CD4-positive, alpha-beta memory T cell (primary cell): ENCODE data around the gene HS1BP3. TPM values are rescaled to one million over a fixed set of nuclear protein-coding genes. Genes with fewer than 3 reads are reported as not detected.

Experiments used
- CTCF ChIA-PET: fragments of 350-600 bp; sonication (Branson Sonifier 250); formaldehyde crosslinking; loops from one replicate; lab custom pipeline; 2021; ENCODE audit warnings: inconsistent platforms; ENCODE audit not compliant: partially characterized antibody; lab: Charles Lee
- POLR2A ChIA-PET: fragments of 350-600 bp; sonication (Branson Sonifier 250); formaldehyde crosslinking; loops from one replicate; lab custom pipeline; 2021; ENCODE audit not compliant: partially characterized antibody; lab: Charles Lee
- DNase-seq, 5 donors: peaks; one replicate each; pipeline versions ENCODE4 v3.0.0 to v3.0.0-alpha.2; 2020 to 2022; ENCODE audit warnings: mixed read lengths in 1 of 5
- H3K27ac ChIP-seq: one replicate; pipeline ENCODE4 v1.7.0; 2013; ENCODE audit warnings: low read depth, low read length
- H3K27me3 ChIP-seq: 2 replicates; pipeline ENCODE4 v1.7.0; 2013; ENCODE audit warnings: mild to moderate bottlenecking, low read length, moderate library complexity; ENCODE audit not compliant: insufficient read depth
- H3K36me3 ChIP-seq: 2 replicates; pipeline ENCODE4 v1.7.0; 2013; ENCODE audit warnings: mild to moderate bottlenecking, low read length, moderate library complexity; ENCODE audit not compliant: insufficient read depth
- H3K4me1 ChIP-seq: 2 replicates; pipeline ENCODE4 v1.7.0; 2013; ENCODE audit warnings: mild to moderate bottlenecking, low read length, moderate library complexity; ENCODE audit not compliant: insufficient read depth
- H3K4me3 ChIP-seq, 2 donors: one replicate each; pipeline ENCODE4 v1.7.0; 2013; ENCODE audit warnings: low read length in 2 of 2, mild to moderate bottlenecking in 1 of 2
- H3K9me3 ChIP-seq, 2 donors: one replicate each; pipeline ENCODE4 v1.7.0; 2013; ENCODE audit warnings: low read length in 2 of 2, control low read depth in 1 of 2; ENCODE audit not compliant: control insufficient read depth in 1 of 2
- H3K27ac Mint-ChIP-seq, 7 donors: one replicate each; pipeline ENCODE4 v1.8.0; 2020 to 2021; ENCODE audit warnings: mixed read lengths in 7 of 7, mild to moderate bottlenecking in 6 of 7, inconsistent platforms in 3 of 7, moderate library complexity in 3 of 7
- H3K27me3 Mint-ChIP-seq, 2 donors: one replicate each; pipeline ENCODE4 v1.8.0; 2020 to 2021; ENCODE audit warnings: mixed read lengths in 2 of 2
- H3K36me3 Mint-ChIP-seq, 2 donors: one replicate each; pipeline ENCODE4 v1.8.0; 2020 to 2021; ENCODE audit warnings: mixed read lengths in 2 of 2, inconsistent platforms in 1 of 2, mild to moderate bottlenecking in 1 of 2
- H3K4me1 Mint-ChIP-seq, 4 donors: one replicate each; pipeline ENCODE4 v1.8.0; 2020 to 2021; ENCODE audit warnings: mixed read lengths in 4 of 4, mild to moderate bottlenecking in 1 of 4
- H3K4me3 Mint-ChIP-seq, 8 donors: one replicate each; pipeline ENCODE4 v1.8.0; 2020 to 2021; ENCODE audit warnings: mixed read lengths in 8 of 8, mild to moderate bottlenecking in 7 of 8, moderate library complexity in 6 of 8, inconsistent platforms in 3 of 8
- H3K9me3 Mint-ChIP-seq, 8 donors: one replicate each; pipeline ENCODE4 v1.8.0; 2020 to 2021; ENCODE audit warnings: mixed read lengths in 8 of 8, mild to moderate bottlenecking in 5 of 8, inconsistent platforms in 3 of 8, moderate library complexity in 1 of 8
- intact Hi-C: fragments of 100-400 bp; cut with micrococcal nuclease; formaldehyde crosslinking; loops from one replicate; pipeline ENCODE4 v1.15.1; 2023
- polyA plus RNA-seq, 2 donors: library from polyadenylated mRNA; unstranded; fragments of 300-500 nt; fragmentation: Illumina TruSeq; gene quantifications; one replicate each; pipeline ENCODE4 v1.2.3, GENCODE V29; 2021
- total RNA-seq, 2 experiments: library from RNA; stranded (reverse); gene quantifications; one replicate each; pipeline ENCODE4 v1.2.3, GENCODE V29; 2021

The HS1BP3 gene
- total and polyA plus RNA-seq, 4 experiments from 2014 or later, result 16.7 to 20.1 (median 18.8) TPM

DNA sequence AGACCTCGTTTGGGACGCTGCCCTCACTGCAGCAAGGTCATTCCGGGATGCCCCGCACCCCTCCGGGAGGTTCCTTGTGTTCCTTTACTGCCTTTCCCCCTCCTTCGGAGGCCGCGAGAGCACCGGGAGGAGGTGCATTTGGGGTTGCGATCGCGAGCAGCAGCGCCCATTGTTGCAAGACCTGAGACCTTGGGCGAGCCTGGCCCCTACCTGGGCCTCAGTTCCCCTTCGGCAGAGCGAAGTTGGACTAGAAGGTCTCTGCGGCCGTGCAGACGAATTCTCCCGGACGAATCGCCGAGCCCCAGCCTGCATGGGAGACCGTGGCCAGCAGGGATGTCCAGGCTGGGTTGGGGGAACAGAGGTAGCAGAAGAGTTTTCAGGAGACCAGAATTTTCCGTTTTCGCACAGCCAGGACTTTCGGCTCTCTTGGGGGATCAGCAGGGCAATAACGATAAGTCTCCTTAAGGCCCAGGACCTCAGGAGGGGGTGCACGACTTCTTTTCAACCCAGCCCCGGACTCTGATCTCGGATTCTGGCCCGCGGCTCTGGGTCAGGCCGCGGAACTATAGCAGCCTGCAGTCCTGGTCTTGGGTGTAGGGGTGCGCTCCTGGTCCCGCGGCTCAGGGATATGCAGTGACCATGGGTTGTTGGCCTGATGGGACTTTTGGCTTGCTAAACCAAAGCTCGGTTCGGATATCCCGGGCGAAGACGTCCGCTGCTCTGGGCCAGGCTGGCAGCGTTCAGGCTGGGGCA is 18.8 kb upstream of the HS1BP3 start:
- POLR2A ChIA-PET, result interaction anchor here (1.2 kb wide), 1 partner anchor 19 kb away, joined by 3 read pairs; the partner anchor contains the start of gene HS1BP3
- H3K4me3 Mint-ChIP-seq, result peak overlapping the region in 7 of 8 donors; percentile 18 to 62 (median 33)
- Histone ChIP-seq H3K27ac (no peak overlapping the region), H3K36me3 (no peaks in the 10 kb centered on the region), H3K4me1 (peaks cover 24% of the 10 kb centered on the region), H3K4me3 (no peak overlapping the region), H3K27me3 (peaks cover 34% of the 10 kb centered on the region), H3K9me3 (no peaks in the 10 kb centered on the region)
- peaks cover 6 to 36% (median 19%) of the 10 kb centered on the region in 4 donors for H3K4me1 Mint-ChIP-seq
- no peaks in the 10 kb centered on the region for H3K36me3 Mint-ChIP-seq
- DNase-seq, result no peak
- peaks cover 21 to 48% of the 10 kb centered on the region in 2 donors for H3K27me3 Mint-ChIP-seq
- peak overlapping the region in 1 of 7 donors; percentile 31 for H3K27ac Mint-ChIP-seq
- intact Hi-C loops, result no loop called here
- H3K9me3 Mint-ChIP-seq, result peaks cover 0 to 2% (median 0%) of the 10 kb centered on the region in 8 donors
- CTCF ChIA-PET, result interaction anchor here (11.2 kb wide), 1 partner anchor 8 kb away, joined by 73 read pairs; no protein-coding TSS in a partner anchor

DNA sequence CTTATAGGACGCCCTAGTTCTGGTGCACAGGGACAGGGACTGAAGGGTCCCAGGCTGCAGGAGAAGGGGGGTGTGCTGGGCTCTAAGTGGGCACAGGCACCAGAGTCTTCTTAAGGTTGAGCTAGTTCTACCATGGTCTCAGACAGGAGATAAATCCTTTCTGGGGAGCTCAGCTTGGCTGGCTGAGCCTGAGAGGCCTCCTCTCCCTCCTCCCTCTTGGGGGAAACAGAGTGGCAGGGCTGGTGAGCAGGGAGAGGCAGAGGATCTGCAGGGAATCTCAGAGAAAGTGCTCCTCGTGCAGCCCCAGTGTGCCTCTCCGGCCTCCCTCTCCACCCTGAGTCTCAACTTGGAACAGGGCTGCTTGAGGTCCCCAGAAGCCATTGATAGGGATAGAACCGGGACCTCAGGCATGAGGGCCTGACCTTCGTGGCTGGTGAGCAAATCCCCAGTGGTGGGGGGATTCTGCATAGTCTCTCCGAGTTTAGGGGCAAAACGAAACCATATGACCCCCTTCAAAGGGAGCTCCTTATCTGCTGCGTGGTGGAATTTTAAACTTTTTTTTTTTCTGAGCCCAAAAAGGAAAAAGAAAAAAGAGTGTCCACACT is 18.1 kb upstream of the HS1BP3 start:
- peaks cover 24% of the 10 kb centered on the region for H3K4me1 ChIP-seq
- H3K27me3 ChIP-seq, result peaks cover 41% of the 10 kb centered on the region
- no peak for DNase-seq
- no peak overlapping the region for H3K27ac ChIP-seq
- POLR2A ChIA-PET, result no interaction called here
- H3K36me3 ChIP-seq, result no peaks in the 10 kb centered on the region
- H3K27me3 Mint-ChIP-seq, result peaks cover 29 to 51% of the 10 kb centered on the region in 2 donors
- H3K9me3 Mint-ChIP-seq, result peaks cover 0 to 2% (median 0%) of the 10 kb centered on the region in 8 donors
- CTCF ChIA-PET, result interaction anchor here (11.2 kb wide), 1 partner anchor 8 kb away, joined by 73 read pairs; no protein-coding TSS in a partner anchor
- no peak overlapping the region for H3K4me3 ChIP-seq
- H3K9me3 ChIP-seq, result no peaks in the 10 kb centered on the region
- no peaks in the 10 kb centered on the region for H3K36me3 Mint-ChIP-seq
- peak overlapping the region in 6 of 8 donors; percentile 13 to 62 (median 24) for H3K4me3 Mint-ChIP-seq
- H3K4me1 Mint-ChIP-seq, result peaks cover 6 to 36% (median 19%) of the 10 kb centered on the region in 4 donors
- intact Hi-C loops, result no loop called here
- no peak overlapping the region for H3K27ac Mint-ChIP-seq

DNA sequence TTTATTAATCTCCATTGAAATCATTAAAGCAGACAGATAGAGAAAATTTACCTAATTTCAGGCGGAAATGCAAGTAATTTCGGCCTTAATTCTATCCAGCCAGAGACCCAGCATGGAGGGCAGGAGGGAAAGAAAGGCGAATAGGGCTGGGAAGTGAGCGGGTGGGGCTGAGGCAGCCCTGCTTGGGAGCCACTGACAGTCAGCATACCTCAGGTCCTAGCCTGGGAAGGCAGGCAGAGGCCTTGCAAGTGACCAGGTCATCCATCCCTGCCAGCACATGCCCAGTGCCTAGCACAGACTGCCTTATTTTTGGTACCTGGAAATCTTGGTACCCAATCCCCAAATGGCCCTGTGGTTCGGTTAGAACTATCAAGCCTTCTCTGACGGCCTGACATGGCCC is 17.6 kb upstream of the HS1BP3 start:
- H3K27me3 Mint-ChIP-seq, result peaks cover 33 to 50% of the 10 kb centered on the region in 2 donors
- H3K9me3 Mint-ChIP-seq, result peaks cover 0 to 2% (median 0%) of the 10 kb centered on the region in 8 donors
- intact Hi-C loops, result no loop called here
- Histone ChIP-seq H3K4me3 (no peak overlapping the region), H3K9me3 (no peaks in the 10 kb centered on the region), H3K4me1 (peaks cover 24% of the 10 kb centered on the region), H3K27me3 (peaks cover 47% of the 10 kb centered on the region), H3K36me3 (no peaks in the 10 kb centered on the region), H3K27ac (no peak overlapping the region)
- peak overlapping the region in 1 of 7 donors; percentile 40 for H3K27ac Mint-ChIP-seq
- ChIA-PET CTCF (no interaction called here), POLR2A (no interaction called here)
- H3K4me3 Mint-ChIP-seq, result peak overlapping the region in 7 of 8 donors; percentile 56 to 82 (median 74)
- DNase-seq, result no peak
- peaks cover 6 to 36% (median 19%) of the 10 kb centered on the region in 4 donors for H3K4me1 Mint-ChIP-seq
- no peaks in the 10 kb centered on the region for H3K36me3 Mint-ChIP-seq

DNA sequence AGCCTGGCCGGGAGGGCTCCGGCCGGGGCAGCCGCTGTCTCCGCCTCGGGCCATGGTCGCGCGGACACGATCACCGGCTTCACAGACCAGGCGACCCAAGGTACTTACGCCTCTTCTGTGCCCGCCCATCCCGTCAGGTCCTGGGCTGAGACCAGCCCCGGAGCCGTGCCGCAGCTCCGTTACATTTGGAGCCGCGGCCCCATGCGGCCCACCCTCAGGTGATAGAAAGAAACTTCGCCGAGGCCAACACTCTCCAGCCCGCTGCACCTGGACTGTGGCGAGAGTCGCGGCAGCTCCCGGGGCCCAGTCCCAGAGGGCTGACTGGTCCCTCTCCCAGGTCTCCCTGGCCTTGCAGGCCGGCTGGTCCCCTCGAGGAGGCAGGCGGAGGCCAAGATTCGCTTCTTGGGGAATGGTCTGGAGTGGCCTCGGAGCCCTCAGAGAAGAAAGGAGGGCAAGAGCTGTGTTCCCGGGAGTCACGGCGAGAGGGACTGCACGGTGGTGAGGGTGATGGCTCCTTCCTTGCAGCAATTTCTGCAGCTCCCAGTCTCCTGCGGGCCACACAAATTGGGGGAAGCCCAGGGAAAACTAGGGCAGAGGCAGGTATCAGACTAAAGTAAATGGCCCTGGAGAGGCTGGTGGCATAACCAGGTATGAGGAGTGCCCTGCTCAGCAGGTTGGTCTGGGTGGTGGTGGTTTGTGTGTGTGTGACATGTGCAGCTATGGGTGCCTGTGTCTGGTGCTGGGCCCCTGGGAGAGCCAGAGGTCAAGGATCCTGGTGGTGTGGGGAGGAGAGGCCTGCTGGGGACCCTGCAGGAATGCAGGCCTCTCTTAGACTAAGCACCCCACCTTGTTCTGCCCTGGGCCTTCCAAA is 16.9 kb upstream of the HS1BP3 start:
- Histone ChIP-seq H3K36me3 (no peaks in the 10 kb centered on the region), H3K4me1 (peaks cover 24% of the 10 kb centered on the region), H3K27me3 (peaks cover 44% of the 10 kb centered on the region), H3K27ac (no peak overlapping the region), H3K4me3 (no peak overlapping the region), H3K9me3 (no peaks in the 10 kb centered on the region)
- Mint-ChIP-seq H3K4me1 (peaks cover 6 to 36% (median 18%) of the 10 kb centered on the region in 4 donors), H3K4me3 (peak overlapping the region; percentile 26 to 82 (median 72)), H3K27ac (peak overlapping the region in 1 of 7 donors; percentile 40), H3K36me3 (no peaks in the 10 kb centered on the region), H3K9me3 (peaks cover 0 to 2% (median 0%) of the 10 kb centered on the region in 8 donors), H3K27me3 (peaks cover 34 to 49% of the 10 kb centered on the region in 2 donors)
- ChIA-PET CTCF (no interaction called here), POLR2A (interaction anchor here (1.7 kb wide), 1 partner anchor 16 kb away, joined by 9 read pairs; the partner anchor contains the start of gene HS1BP3)
- no peak for DNase-seq
- intact Hi-C loops, result no loop called here

GRCh38 chr2:20667151-20667530 is 16.2 kb upstream of the HS1BP3 start:
- intact Hi-C loops, result no loop called here
- Histone ChIP-seq H3K4me1 (peaks cover 24% of the 10 kb centered on the region), H3K27ac (no peak overlapping the region), H3K4me3 (no peak overlapping the region), H3K9me3 (no peaks in the 10 kb centered on the region), H3K27me3 (peaks cover 39% of the 10 kb centered on the region), H3K36me3 (no peaks in the 10 kb centered on the region)
- H3K27ac Mint-ChIP-seq, result no peak overlapping the region
- DNase-seq, result no peak
- POLR2A ChIA-PET, result interaction anchor here (1.7 kb wide), 1 partner anchor 16 kb away, joined by 9 read pairs; the partner anchor contains the start of gene HS1BP3
- CTCF ChIA-PET, result interaction anchor here (1.0 kb wide), 1 partner anchor 9 kb away, joined by 3 read pairs; no protein-coding TSS in a partner anchor
- H3K36me3 Mint-ChIP-seq, result no peaks in the 10 kb centered on the region
- peaks cover 0 to under 1% (median 0%) of the 10 kb centered on the region in 8 donors for H3K9me3 Mint-ChIP-seq
- peaks cover 6 to 36% (median 18%) of the 10 kb centered on the region in 4 donors for H3K4me1 Mint-ChIP-seq
- H3K27me3 Mint-ChIP-seq, result peaks cover 40 to 51% of the 10 kb centered on the region in 2 donors
- H3K4me3 Mint-ChIP-seq, result no peak overlapping the region

DNA sequence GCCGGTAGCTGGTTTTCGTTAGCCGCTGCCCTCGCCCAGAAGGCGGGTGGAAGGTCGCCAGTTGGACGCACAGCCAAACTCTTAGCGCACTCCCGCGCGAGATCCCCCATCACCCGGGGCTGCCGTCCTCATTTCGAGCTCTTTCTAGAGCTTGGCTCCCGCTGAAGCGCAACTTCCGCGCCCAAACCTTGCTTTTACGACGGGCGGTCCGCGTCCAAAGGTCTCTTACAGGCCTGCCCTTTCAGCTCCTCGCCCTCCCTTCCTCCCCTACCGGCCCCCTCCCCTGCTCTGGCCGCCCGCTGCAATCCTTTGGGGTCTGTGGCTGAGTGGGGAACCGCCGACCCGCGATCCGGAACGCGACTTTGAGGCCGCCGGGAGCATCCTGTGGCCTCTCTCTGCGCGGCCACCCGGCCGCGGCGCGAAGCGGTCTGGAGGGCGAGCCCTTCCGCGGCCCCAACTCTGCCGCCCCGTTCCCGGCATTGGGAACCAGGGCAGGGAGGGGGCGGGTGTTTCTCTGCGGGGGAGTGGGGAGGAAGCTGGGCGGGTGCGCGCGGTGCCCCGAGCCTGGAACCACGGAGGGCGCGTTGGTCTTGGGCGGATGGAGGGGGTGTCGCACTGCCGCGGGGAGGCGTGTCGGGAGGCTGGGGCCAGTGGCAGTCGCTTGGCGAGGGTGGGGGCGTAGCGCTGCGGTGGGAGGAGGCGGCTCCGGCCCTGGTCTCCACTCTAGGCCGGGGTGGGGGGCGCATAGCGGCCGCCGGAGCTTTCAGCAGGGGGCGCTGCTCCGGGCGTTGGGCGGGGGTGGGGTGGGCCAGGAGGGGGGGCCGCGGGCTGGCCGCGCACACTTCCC is 15.6 kb upstream of the HS1BP3 start, which contains the start of gene GDF7:
TSS of gene GDF7 (plus strand) at position 841 of the 847 bp plus-strand sequence. CDS start 96 bp downstream, outside the sequence.
- H3K4me3 ChIP-seq, result peak within 1 kb of the TSS in 1 of 2 donors; percentile 38
- peaks cover 24% of the 10 kb centered on the region for H3K4me1 ChIP-seq
- H3K9me3 ChIP-seq, result no peaks in the 10 kb centered on the region
- CTCF ChIA-PET, result interaction anchor here (1.0 to 8.1 kb wide), 4 partner anchors 10 to 295 kb away, joined by 3 to 246 read pairs (median 3); no protein-coding TSS in a partner anchor
- H3K36me3 ChIP-seq, result no peaks in the 10 kb centered on the region
- H3K27ac ChIP-seq, result no peak within 1 kb of the TSS
- H3K36me3 Mint-ChIP-seq, result no peaks in the 10 kb centered on the region
- POLR2A ChIA-PET, result interaction anchor here (1.1 to 1.7 kb wide), 2 partner anchors 9 to 15 kb away, joined by 3 to 9 read pairs; partner anchors contain the start of gene HS1BP3
- peaks cover 38 to 49% of the 10 kb centered on the region in 2 donors for H3K27me3 Mint-ChIP-seq
- H3K27me3 ChIP-seq, result peaks cover 43% of the 10 kb centered on the region
- peak within 1 kb of the TSS in 3 of 7 donors; percentile 40 to 87 (median 82) for H3K27ac Mint-ChIP-seq
- intact Hi-C loops, result loop anchor here (1.0 kb wide), 1 partner anchor 297 kb away; no protein-coding TSS in a partner anchor
- peak in 1 of 5 donors; percentile 21 for DNase-seq
- H3K4me3 Mint-ChIP-seq, result peak within 1 kb of the TSS; percentile 78 to 91 (median 86)
- no peaks in the 10 kb centered on the region for H3K9me3 Mint-ChIP-seq
- H3K4me1 Mint-ChIP-seq, result peaks cover 6 to 36% (median 18%) of the 10 kb centered on the region in 4 donors
